Measurements from ENCODE around the gene GRAMD1A. TPM values are rescaled to one million over a fixed set of nuclear protein-coding genes. Genes with fewer than 3 reads are reported as not detected.
"Not testable (repeated sequence)": the region's sequence is repeated elsewhere in the genome, so short reads cannot be mapped to it uniquely, and the experiment has no call there.

Gene GRAMD1A
- total RNA-seq, 1 experiment from 2014 or later: 125 TPM

- WGBS (ENCODE audit: extremely low coverage, insufficient read length, low lambda C conversion rate): no CpG with 5 or more reads among the region's 11 CpGs
- no peak overlapping the region for H3K4ac ChIP-seq (ENCODE audit: low read depth, low read length)
- Mint-ChIP-seq H3K4me3 (no peak overlapping the region), H3K36me3 (ENCODE audit: insufficient read depth in 1 of 3, low read depth in 3 of 3) (peaks cover 57 to 73% (median 67%) of the 10 kb centered on the region in 3 experiments), H3K9me3 (peaks cover 0 to 2% of the 10 kb centered on the region in 2 experiments; a peak in 3 of 5 replicates), H3K27ac (peak overlapping the region in 2 of 3 experiments; percentile 35 to 76; a peak in 3 of 7 replicates), H3K27me3 (ENCODE audit: low read depth) (no peaks in the 10 kb centered on the region; the same call in 1 of the 2 replicates), H3K4me1 (peaks cover 23 to 34% of the 10 kb centered on the region in 2 experiments)
- H3K23ac ChIP-seq (ENCODE audit: insufficient read length, low read depth, low read length): no peak overlapping the region
- no peak overlapping the region for H2BK20ac ChIP-seq (ENCODE audit: low read depth, low read length, poor library complexity, severe bottlenecking)
- no peak overlapping the region for H2AK5ac ChIP-seq (ENCODE audit: insufficient read length, low read length)
- no peak overlapping the region for H3K18ac ChIP-seq (ENCODE audit: insufficient read length, low read depth, low read length)
- peaks cover 3% of the 10 kb centered on the region; the same call in 1 of the 2 replicates for H3K4me1 ChIP-seq (ENCODE audit: insufficient read depth, low read length)
- H2BK5ac ChIP-seq (ENCODE audit: insufficient read length, low read length): no peak overlapping the region
- no peak overlapping the region for H3K9ac ChIP-seq (ENCODE audit: extremely low read depth, insufficient read length, low read length)
- H3K79me2 ChIP-seq (ENCODE audit: insufficient read depth, low read length): peaks cover 46% of the 10 kb centered on the region; the same call in 1 of the 2 replicates
- H4K20me1 ChIP-seq (ENCODE audit: control insufficient read depth, insufficient read depth, insufficient read length): peaks cover 2% of the 10 kb centered on the region
- no peak overlapping the region for H3K27ac ChIP-seq (ENCODE audit: insufficient read length, low read depth, low read length)
- TF ChIP-seq CTCF (conservative IDR thresholded peaks at IDR 0.05): no peak
- H3K56ac ChIP-seq (ENCODE audit: insufficient read length, low read depth, low read length): no peak overlapping the region
- no peak overlapping the region for H3K14ac ChIP-seq (ENCODE audit: insufficient read depth, low read length)
- H3T11ph ChIP-seq (ENCODE audit: low read length): no peak overlapping the region
- no peak overlapping the region for H2BK15ac ChIP-seq (ENCODE audit: low read depth, low read length)
- DNase-seq: no peak
- H3K79me1 ChIP-seq (ENCODE audit: insufficient read depth, low read depth, low read length, poor library complexity, severe bottlenecking): peaks cover 11% of the 10 kb centered on the region
- no peaks in the 10 kb centered on the region for H3K9me3 ChIP-seq (ENCODE audit: control insufficient read depth, low read depth, low read length)
- H4K91ac ChIP-seq (ENCODE audit: insufficient read length, low read depth, low read length): no peak overlapping the region
- H2AFZ ChIP-seq (ENCODE audit: low read length): no peak overlapping the region
- H3K23me2 ChIP-seq (ENCODE audit: insufficient read length, low read depth, low read length, poor library complexity, severe bottlenecking): peaks cover 8% of the 10 kb centered on the region
- H2BK120ac ChIP-seq (ENCODE audit: low read depth, low read length, poor library complexity, severe bottlenecking): no peak overlapping the region
- H4K8ac ChIP-seq (replicated peaks; ENCODE audit: insufficient read length, low read depth, low read length): no peak overlapping the region
- H2BK12ac ChIP-seq (ENCODE audit: insufficient read length, low read depth, low read length): no peak overlapping the region
- H4K5ac ChIP-seq (ENCODE audit: insufficient read length, low read depth, low read length): no peak overlapping the region
- no peak overlapping the region for H3K4me2 ChIP-seq (ENCODE audit: insufficient read depth, insufficient read length, low read length)
- H3K27me3 ChIP-seq (ENCODE audit: insufficient read depth, low read length): no peaks in the 10 kb centered on the region
Measured at GRCh38 chr19:35005256-35005977, 5.3 kb downstream of the GRAMD1A start.

- not testable (repeated sequence) for H4K20me1 ChIP-seq (ENCODE audit: control insufficient read depth, insufficient read depth, insufficient read length); H3K14ac ChIP-seq (ENCODE audit: insufficient read depth, low read length); H3T11ph ChIP-seq (ENCODE audit: low read length); H3K56ac ChIP-seq (ENCODE audit: insufficient read length, low read depth, low read length); H3K4ac ChIP-seq (ENCODE audit: low read depth, low read length); H3K23ac ChIP-seq (ENCODE audit: insufficient read length, low read depth, low read length); H2BK15ac ChIP-seq (ENCODE audit: low read depth, low read length); H2AFZ ChIP-seq (ENCODE audit: low read length); H3K9me3 Mint-ChIP-seq; H4K91ac ChIP-seq (ENCODE audit: insufficient read length, low read depth, low read length); H2BK120ac ChIP-seq (ENCODE audit: low read depth, low read length, poor library complexity, severe bottlenecking); H3K27me3 Mint-ChIP-seq (ENCODE audit: low read depth); H3K27ac ChIP-seq (ENCODE audit: insufficient read length, low read depth, low read length); H3K23me2 ChIP-seq (ENCODE audit: insufficient read length, low read depth, low read length, poor library complexity, severe bottlenecking); H3K9ac ChIP-seq (ENCODE audit: extremely low read depth, insufficient read length, low read length); H4K8ac ChIP-seq (replicated peaks; ENCODE audit: insufficient read length, low read depth, low read length); DNase-seq; H3K27me3 ChIP-seq (ENCODE audit: insufficient read depth, low read length); H3K4me3 Mint-ChIP-seq; H2BK20ac ChIP-seq (ENCODE audit: low read depth, low read length, poor library complexity, severe bottlenecking); H4K5ac ChIP-seq (ENCODE audit: insufficient read length, low read depth, low read length); H2BK5ac ChIP-seq (ENCODE audit: insufficient read length, low read length); H2AK5ac ChIP-seq (ENCODE audit: insufficient read length, low read length); H3K27ac Mint-ChIP-seq; H2BK12ac ChIP-seq (ENCODE audit: insufficient read length, low read depth, low read length); H3K4me2 ChIP-seq (ENCODE audit: insufficient read depth, insufficient read length, low read length); H3K18ac ChIP-seq (ENCODE audit: insufficient read length, low read depth, low read length); H3K4me1 ChIP-seq (ENCODE audit: insufficient read depth, low read length); H3K9me3 ChIP-seq (ENCODE audit: control insufficient read depth, low read depth, low read length)
- peaks cover 11% of the 10 kb centered on the region for H3K79me1 ChIP-seq (ENCODE audit: insufficient read depth, low read depth, low read length, poor library complexity, severe bottlenecking)
- Mint-ChIP-seq H3K4me1 (peaks cover 23 to 33% of the 10 kb centered on the region in 2 experiments), H3K36me3 (ENCODE audit: insufficient read depth in 1 of 3, low read depth in 3 of 3) (peaks cover 60 to 76% (median 71%) of the 10 kb centered on the region in 3 experiments)
- H3K79me2 ChIP-seq (ENCODE audit: insufficient read depth, low read length): peaks cover 44% of the 10 kb centered on the region; the same call in 1 of the 2 replicates
- WGBS (ENCODE audit: extremely low coverage, insufficient read length, low lambda C conversion rate): no CpG with 5 or more reads among the region's 6 CpGs
Measured at GRCh38 chr19:35006007-35006341, 5.9 kb downstream of the GRAMD1A start.
